ENCODE results near the gene PRKN.

DNA sequence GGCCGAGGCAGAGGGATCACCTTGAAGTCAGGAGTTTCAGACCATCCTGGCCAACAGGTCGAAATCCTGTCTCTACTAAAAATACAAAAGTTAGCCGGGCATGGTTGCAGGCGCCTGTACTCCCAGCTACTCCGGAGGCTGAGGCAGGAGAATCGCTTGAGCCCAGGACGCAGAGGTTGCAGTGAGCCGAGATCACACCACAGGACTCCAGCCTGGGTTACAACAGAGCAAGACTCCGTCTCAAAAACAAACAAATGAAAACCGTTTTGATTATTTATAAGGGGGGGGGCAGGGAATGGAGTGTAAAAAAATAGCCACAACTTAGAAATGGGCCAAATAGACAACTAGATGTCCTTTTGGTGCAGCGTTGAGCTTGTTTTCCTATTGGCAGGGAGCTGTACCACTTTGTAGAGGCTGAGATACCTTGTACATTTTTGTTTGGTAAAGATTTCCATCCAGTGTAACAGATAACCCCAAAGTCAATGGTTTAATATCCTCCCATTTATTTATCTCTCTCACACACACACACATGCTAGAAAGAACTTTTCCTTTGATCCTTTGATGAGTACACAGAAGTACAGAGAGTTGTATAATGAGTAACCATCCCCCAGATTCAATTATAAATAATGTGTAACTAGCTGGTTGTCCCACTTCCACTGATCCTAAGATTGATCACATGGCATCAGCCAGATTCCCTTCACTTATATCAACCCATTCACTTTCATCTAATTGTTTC lies 477.5 kb downstream of the PRKN start:
- TF ChIP-seq POLR2A (IDR thresholded peaks at IDR 0.05) (no peak), CTCF (IDR thresholded peaks at IDR 0.05) (no peak)

All from thyroid gland (tissue), 4 donors.